ENCODE results near the gene ACACA.

DNA sequence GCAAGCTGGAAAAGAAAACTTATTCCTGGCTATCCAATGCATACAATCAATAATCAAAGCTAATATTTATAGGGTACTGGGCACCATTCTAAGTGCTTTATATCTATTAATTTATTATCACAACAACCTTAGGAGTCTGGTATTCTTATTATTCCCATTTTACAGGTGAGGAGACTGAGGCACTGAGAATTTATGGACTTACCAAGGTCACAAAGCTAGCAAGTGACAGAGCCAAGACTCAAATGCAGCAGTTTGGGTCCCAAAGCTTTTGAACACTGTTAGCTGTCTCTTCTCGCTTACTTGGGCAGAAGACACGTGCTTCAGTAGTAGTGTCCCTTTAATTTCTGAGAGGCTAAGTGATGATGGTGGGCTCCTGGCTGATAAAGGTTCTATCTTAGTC is 305.3 kb downstream of the ACACA start:
- TF ChIP-seq EP300 (IDR thresholded peaks at IDR 0.05), result no peak
- TF ChIP-seq CTCF (IDR thresholded peaks at IDR 0.05), result no peak

Measured in ovary (tissue), 3 donors.